HepG2 (cell line): ENCODE measurements around the gene NEK11. TPM values are rescaled to one million over a fixed set of nuclear protein-coding genes. Genes with fewer than 3 reads are reported as not detected.

Experiments
- ATAC-seq: fragments of 200-7000 bp; cut with Tn5 transposase; 3 replicates; pipeline ENCODE4 v1.9.1; 2020; ENCODE audit warnings: mild to moderate bottlenecking, moderate library complexity
- BruUV-seq: library from RNA; stranded (reverse); fragments of 400-500 nt; replicated peaks from 2 replicates; lab custom pipeline; 2021; lab: Mats Ljungman, UMichigan
- CTCF ChIA-PET: fragments of 300-600 bp; formaldehyde crosslinking; extraction: SDS; loops from one replicate; lab custom pipeline; 2021; ENCODE audit warnings: low total read pairs, inconsistent platforms, low intra/inter-chr PET ratio; lab: Yijun Ruan, JAX
- POLR2A ChIA-PET: fragments of 350-600 bp; sonication (Branson Sonifier 250); formaldehyde crosslinking; loops from one replicate; lab custom pipeline; 2020; ENCODE audit warnings: antibody characterized with exemption, inconsistent platforms; lab: Yijun Ruan, JAX
- DNase-seq: peaks from one replicate; pipeline ENCODE4 v3.0.0-alpha.2; 2015; ENCODE audit warnings: low spot score
- FAIRE-seq: peaks from 3 replicates; lab custom pipeline; 2011; peaks lifted over from hg19 to GRCh38; lab: Jason Lieb, UNC
- H2AFZ ChIP-seq: one replicate; pipeline ENCODE4 v1.6.1; 2011; ENCODE audit warnings: low read length, inconsistent platforms
- H3K27ac ChIP-seq: fragments of 300-600 bp; 3 replicates; pipeline ENCODE4 v1.8.0; 2011; ENCODE audit warnings: mixed run types, mild to moderate bottlenecking, mixed read lengths, low read length, inconsistent platforms; ENCODE audit not compliant: insufficient read depth; ENCODE audit errors: extremely low read length
- H3K27me3 ChIP-seq, 2 experiments: fragments of 200-600 bp in 1 of 2; 2 replicates in 1 of 2; 3 replicates in 1 of 2; pipeline versions ENCODE4 v1.6.0 to v1.8.0; 2011; ENCODE audit warnings: low read length in 2 of 2, mild to moderate bottlenecking in 2 of 2, moderate library complexity in 2 of 2, inconsistent platforms in 1 of 2; ENCODE audit not compliant: insufficient read depth in 2 of 2, control insufficient read depth in 1 of 2
- H3K36me3 ChIP-seq, 2 experiments: fragments of 200-600 bp in 1 of 2; replicated peaks in 1 of 2; 2 replicates in 1 of 2; 3 replicates in 1 of 2; pipeline versions ENCODE4 v1.5.1 to v1.8.0; 2011; ENCODE audit warnings: low read length in 2 of 2, inconsistent platforms in 1 of 2; ENCODE audit not compliant: insufficient read depth in 2 of 2, control insufficient read depth in 1 of 2
- H3K4me1 ChIP-seq: 2 replicates; pipeline ENCODE4 v1.5.1; 2012; ENCODE audit warnings: low read length, inconsistent platforms; ENCODE audit not compliant: insufficient read depth
- H3K4me2 ChIP-seq: 2 replicates; pipeline ENCODE4 v1.6.0; 2011; ENCODE audit warnings: low read depth, low read length, inconsistent platforms
- H3K4me3 ChIP-seq, 3 experiments: fragments of 200-600 bp in 1 of 3; sonication (generic), shearing (Covaris generic) in 1 of 3; replicated peaks in 1 of 3; 2 replicates each; pipeline ENCODE4 v1.5.1; 2011 to 2016; ENCODE audit warnings: low read length in 3 of 3, inconsistent platforms in 2 of 3, low read depth in 2 of 3, mild to moderate bottlenecking in 2 of 3, control low read depth in 1 of 3, mixed read lengths in 1 of 3; ENCODE audit not compliant: insufficient read depth in 1 of 3
- H3K79me2 ChIP-seq: one replicate; pipeline ENCODE4 v1.6.1; 2011; ENCODE audit warnings: low read length, inconsistent platforms; ENCODE audit not compliant: insufficient read depth
- H3K9ac ChIP-seq: 2 replicates; pipeline ENCODE4 v1.6.0; 2011; ENCODE audit warnings: mild to moderate bottlenecking, low read depth, low read length, inconsistent platforms; ENCODE audit not compliant: insufficient read depth
- H3K9me3 ChIP-seq: 2 replicates; pipeline ENCODE4 v1.5.1; 2012; ENCODE audit warnings: mild to moderate bottlenecking, low read length
- H4K20me1 ChIP-seq: 2 replicates; pipeline ENCODE4 v1.6.0; 2011; ENCODE audit warnings: inconsistent platforms, mild to moderate bottlenecking, low read length, moderate library complexity; ENCODE audit not compliant: insufficient read depth
- GFI1 ChIP-seq: sonication (generic); formaldehyde crosslinking; IDR thresholded peaks from 2 replicates; pipeline ENCODE4 v1.5.0; 2020; ENCODE audit warnings: missing genetic modification reagents, mild to moderate bottlenecking, borderline replicate concordance
- KLF11 ChIP-seq: IDR thresholded peaks from 2 replicates; pipeline ENCODE4 v1.6.1; 2016; ENCODE audit warnings: missing compliant biosample characterization
- WGBS: methylation state at CpG from one replicate; pipeline ENCODE4 v1.1.6; 2017; ENCODE audit warnings: low lambda C conversion rate; 5-methylcytosine and 5-hydroxymethylcytosine counted together
- in situ Hi-C: cut with HindIII; loops from 2 replicates; pipeline ENCODE4 v1.10.0; 2017; ENCODE audit warnings: low pct_unique_long_range_greater_than_20kb; ENCODE audit not compliant: extremely low pct_ligation_motif_present
- intact Hi-C: fragments of 100-400 bp; cut with micrococcal nuclease; formaldehyde crosslinking; loops from one replicate; pipeline ENCODE4 v1.10.0; 2022; ENCODE audit not compliant: unreplicated experiment
- polyA plus RNA-seq, 8 experiments: library from polyadenylated mRNA; depleted of rRNA in 3 of 8; stranded (reverse) in 7 of 8; unstranded in 1 of 8; fragments of >200 nt; fragmentation: Illumina TruSeq in 4 of 8; extraction: Trizol in 4 of 8; gene quantifications; 2 replicates each; pipeline versions ENCODE4 v1.2.1 to v1.2.3, GENCODE V29; 2011 to 2016; ENCODE audit warnings: low read depth in 4 of 8, missing spikeins in 1 of 8, mixed read lengths in 1 of 8; ENCODE audit not compliant: insufficient read depth in 1 of 8
- total RNA-seq, 5 experiments: library from RNA; depleted of rRNA; stranded (reverse); fragments of >200 nt; fragmentation: Illumina TruSeq; extraction: Trizol; gene quantifications; 2 replicates each; pipeline ENCODE4 v1.2.3, GENCODE V29; 2016; ENCODE audit warnings: low read depth in 1 of 5
- TF ChIP-seq, protein P1 (sequence below): sonication (generic); formaldehyde crosslinking; IDR thresholded peaks from 2 replicates; pipeline ENCODE4 v1.4.0; 2020; ENCODE audit warnings: missing genetic modification reagents, borderline replicate concordance
- TF ChIP-seq, protein P2 (sequence below): IDR thresholded peaks from 2 replicates; pipeline ENCODE4 v1.4.0; 2020; ENCODE audit warnings: mild to moderate bottlenecking, missing genetic modification reagents

NEK11 gene
- total and polyA plus RNA-seq, 2 of the 13 experiments (the other 11 are each of a cell fraction or from before 2014, with no cell fraction given), result 0.95 to 2.2 TPM

- in situ Hi-C loops (loop anchor here (25.0 kb wide), 2 partner anchors 451 to 976 kb away; no protein-coding TSS in a partner anchor), intact Hi-C loops (loop anchor here (10.0 kb wide), 3 partner anchors 348 to 758 kb away; partner anchors contain the start of gene NUDT16)
- no peaks in the 10 kb centered on the region for H3K4me1 ChIP-seq
- H2AFZ ChIP-seq, result no peak overlapping the region
- ChIA-PET CTCF (no interaction called here), POLR2A (no interaction called here)
- H3K9me3 ChIP-seq, result no peaks in the 10 kb centered on the region
- no peaks in the 10 kb centered on the region for H3K27me3 ChIP-seq
- no peak for DNase-seq
- no peaks in the 10 kb centered on the region for H3K36me3 ChIP-seq
- H3K79me2 ChIP-seq, result no peaks in the 10 kb centered on the region
- H3K9ac ChIP-seq, result no peak overlapping the region
- no peak for FAIRE-seq
- no peak overlapping the region for H3K4me3 ChIP-seq
- H4K20me1 ChIP-seq, result no peaks in the 10 kb centered on the region
- ATAC-seq, result no peak
- 53% methylated on average over 1 of the region's 1 CpG for WGBS
- no peak overlapping the region for H3K27ac ChIP-seq
- H3K4me2 ChIP-seq, result no peak overlapping the region
- no peak for TF ChIP-seq GFI1
- TF ChIP-seq, protein P1, sequence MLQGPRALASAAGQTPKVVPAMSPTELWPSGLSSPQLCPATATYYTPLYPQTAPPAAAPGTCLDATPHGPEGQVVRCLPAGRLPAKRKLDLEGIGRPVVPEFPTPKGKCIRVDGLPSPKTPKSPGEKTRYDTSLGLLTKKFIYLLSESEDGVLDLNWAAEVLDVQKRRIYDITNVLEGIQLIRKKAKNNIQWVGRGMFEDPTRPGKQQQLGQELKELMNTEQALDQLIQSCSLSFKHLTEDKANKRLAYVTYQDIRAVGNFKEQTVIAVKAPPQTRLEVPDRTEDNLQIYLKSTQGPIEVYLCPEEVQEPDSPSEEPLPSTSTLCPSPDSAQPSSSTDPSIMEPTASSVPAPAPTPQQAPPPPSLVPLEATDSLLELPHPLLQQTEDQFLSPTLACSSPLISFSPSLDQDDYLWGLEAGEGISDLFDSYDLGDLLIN (CRISPR knock-in tag), result no peak
- no TSS peak for BruUV-seq
These were observed 9.6 kb downstream of the NEK11 start for GRCh38 chr3:131036200-131036816.

DNA sequence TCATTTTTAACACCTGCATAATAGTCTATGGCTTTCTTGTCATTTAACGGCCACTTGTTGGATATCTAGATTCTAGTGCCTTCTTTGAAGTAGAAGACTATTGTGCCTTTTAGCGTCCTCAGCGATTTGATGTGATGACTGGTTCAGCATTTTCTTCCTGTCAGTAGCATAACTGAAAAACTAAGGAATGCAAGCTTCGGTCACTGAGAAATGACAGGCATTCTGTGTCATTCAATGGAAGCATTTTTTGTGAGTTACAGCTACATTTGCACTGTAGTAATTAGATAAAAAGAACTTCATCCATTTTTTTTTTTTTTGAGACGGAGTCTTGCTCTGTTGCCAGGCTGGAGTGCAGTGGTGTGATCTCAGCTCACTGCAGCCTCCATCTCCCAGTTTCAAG lies 10.3 kb downstream of the NEK11 start:
- H3K9ac ChIP-seq, result no peak overlapping the region
- no peaks in the 10 kb centered on the region for H3K27me3 ChIP-seq
- no peak overlapping the region for H3K4me3 ChIP-seq
- ChIA-PET POLR2A (no interaction called here), CTCF (no interaction called here)
- in situ Hi-C loops (loop anchor here (25.0 kb wide), 2 partner anchors 450 to 975 kb away; no protein-coding TSS in a partner anchor), intact Hi-C loops (loop anchor here (10.0 kb wide), 3 partner anchors 348 to 758 kb away; partner anchors contain the start of gene NUDT16)
- no peaks in the 10 kb centered on the region for H3K36me3 ChIP-seq
- FAIRE-seq, result no peak
- no peak for ATAC-seq
- no peaks in the 10 kb centered on the region for H3K79me2 ChIP-seq
- no peaks in the 10 kb centered on the region for H3K4me1 ChIP-seq
- H4K20me1 ChIP-seq, result no peaks in the 10 kb centered on the region
- no TSS peak for BruUV-seq
- DNase-seq, result no peak
- no peak overlapping the region for H2AFZ ChIP-seq
- TF ChIP-seq KLF11 (CRISPR knock-in tag), result no peak
- TF ChIP-seq, protein P2, sequence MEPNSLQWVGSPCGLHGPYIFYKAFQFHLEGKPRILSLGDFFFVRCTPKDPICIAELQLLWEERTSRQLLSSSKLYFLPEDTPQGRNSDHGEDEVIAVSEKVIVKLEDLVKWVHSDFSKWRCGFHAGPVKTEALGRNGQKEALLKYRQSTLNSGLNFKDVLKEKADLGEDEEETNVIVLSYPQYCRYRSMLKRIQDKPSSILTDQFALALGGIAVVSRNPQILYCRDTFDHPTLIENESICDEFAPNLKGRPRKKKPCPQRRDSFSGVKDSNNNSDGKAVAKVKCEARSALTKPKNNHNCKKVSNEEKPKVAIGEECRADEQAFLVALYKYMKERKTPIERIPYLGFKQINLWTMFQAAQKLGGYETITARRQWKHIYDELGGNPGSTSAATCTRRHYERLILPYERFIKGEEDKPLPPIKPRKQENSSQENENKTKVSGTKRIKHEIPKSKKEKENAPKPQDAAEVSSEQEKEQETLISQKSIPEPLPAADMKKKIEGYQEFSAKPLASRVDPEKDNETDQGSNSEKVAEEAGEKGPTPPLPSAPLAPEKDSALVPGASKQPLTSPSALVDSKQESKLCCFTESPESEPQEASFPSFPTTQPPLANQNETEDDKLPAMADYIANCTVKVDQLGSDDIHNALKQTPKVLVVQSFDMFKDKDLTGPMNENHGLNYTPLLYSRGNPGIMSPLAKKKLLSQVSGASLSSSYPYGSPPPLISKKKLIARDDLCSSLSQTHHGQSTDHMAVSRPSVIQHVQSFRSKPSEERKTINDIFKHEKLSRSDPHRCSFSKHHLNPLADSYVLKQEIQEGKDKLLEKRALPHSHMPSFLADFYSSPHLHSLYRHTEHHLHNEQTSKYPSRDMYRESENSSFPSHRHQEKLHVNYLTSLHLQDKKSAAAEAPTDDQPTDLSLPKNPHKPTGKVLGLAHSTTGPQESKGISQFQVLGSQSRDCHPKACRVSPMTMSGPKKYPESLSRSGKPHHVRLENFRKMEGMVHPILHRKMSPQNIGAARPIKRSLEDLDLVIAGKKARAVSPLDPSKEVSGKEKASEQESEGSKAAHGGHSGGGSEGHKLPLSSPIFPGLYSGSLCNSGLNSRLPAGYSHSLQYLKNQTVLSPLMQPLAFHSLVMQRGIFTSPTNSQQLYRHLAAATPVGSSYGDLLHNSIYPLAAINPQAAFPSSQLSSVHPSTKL (CRISPR knock-in tag), result no peak
- 92% methylated on average over 5 of the region's 5 CpGs for WGBS
- no peak overlapping the region for H3K27ac ChIP-seq
- no peaks in the 10 kb centered on the region for H3K9me3 ChIP-seq
- H3K4me2 ChIP-seq, result no peak overlapping the region
